Measurements from ENCODE around the gene CMC4.
A peak's percentile ranks its signal among the peaks of the same experiment; 100 is the strongest.

Gene CMC4

DNA sequence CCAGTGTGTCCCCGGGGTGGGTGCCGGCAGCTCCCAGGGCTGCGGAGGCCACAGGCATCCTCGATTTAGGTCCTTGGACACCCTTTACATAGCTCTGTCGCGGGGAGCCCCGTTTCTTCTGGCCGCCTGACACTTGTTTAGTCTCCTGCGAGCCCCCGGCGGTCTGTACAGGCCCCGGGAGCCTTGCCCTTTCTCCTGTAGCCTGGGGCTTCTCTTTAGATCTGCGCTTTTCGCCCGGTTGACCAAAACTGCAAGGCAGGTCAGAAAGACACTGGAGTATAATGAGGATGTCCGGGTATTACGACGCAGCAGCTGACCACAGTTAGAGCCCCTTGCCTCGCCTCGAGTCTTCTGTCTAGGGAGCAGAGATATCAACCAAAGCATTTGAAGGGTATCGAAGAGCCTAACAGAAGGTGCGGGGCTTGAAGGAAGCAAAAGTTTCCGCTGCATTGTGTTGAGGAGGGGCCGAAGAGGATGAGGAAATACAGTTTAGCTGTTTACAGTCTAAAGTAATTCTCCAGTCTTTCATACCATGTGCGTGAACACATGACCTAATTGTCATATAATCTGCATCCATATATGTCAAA is 851 bp upstream of the CMC4 start:
- Histone ChIP-seq H3K36me3 (ENCODE audit: control insufficient read depth in 5 of 5, insufficient read depth in 5 of 5, low read length in 5 of 5) (peaks cover 0 to 13% (median 4%) of the 10 kb centered on the region in 5 donors), H3K9me3 (ENCODE audit: control insufficient read depth in 5 of 5, low read length in 5 of 5) (no peaks in the 10 kb centered on the region), H3K4me1 (ENCODE audit: control insufficient read depth in 5 of 5, insufficient read depth in 5 of 5, low read length in 5 of 5) (peaks cover 0 to 27% (median 16%) of the 10 kb centered on the region in 5 donors), H3K9ac (ENCODE audit: low read length in 5 of 5) (peak overlapping the region in 4 of 5 donors; percentile 36 to 70 (median 64)), H3K27me3 (ENCODE audit: control insufficient read depth in 5 of 5, insufficient read depth in 4 of 5, low read length in 5 of 5) (no peaks in the 10 kb centered on the region), H3K27ac (ENCODE audit: low read depth, low read length) (no peak overlapping the region), H3K4me3 (ENCODE audit: low read depth in 1 of 5, low read length in 5 of 5) (peak overlapping the region; percentile 61 to 84 (median 71))

DNA sequence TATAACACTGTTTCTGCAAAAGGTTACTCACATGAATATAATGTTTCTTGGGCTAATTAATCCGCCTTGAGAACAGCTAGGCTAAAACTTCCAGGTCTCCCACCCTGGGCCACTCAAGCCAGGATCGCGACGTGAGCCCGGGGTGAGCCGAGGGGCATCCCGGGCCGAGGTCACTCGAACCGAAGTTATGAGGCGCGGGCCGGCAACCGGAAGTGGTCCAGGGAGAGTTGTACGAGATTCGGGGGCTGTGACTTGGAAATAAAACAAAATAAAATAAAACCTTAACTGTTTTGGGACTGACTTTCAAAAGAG is 317 bp downstream of the CMC4 start:
- Histone ChIP-seq H3K27me3 (ENCODE audit: control insufficient read depth in 5 of 5, insufficient read depth in 4 of 5, low read length in 5 of 5) (no peaks in the 10 kb centered on the region), H3K9ac (ENCODE audit: low read length in 5 of 5) (peak overlapping the region; percentile 35 to 78 (median 63)), H3K9me3 (ENCODE audit: control insufficient read depth in 5 of 5, low read length in 5 of 5) (no peaks in the 10 kb centered on the region), H3K27ac (ENCODE audit: low read depth, low read length) (peak overlapping the region; percentile 69), H3K36me3 (ENCODE audit: control insufficient read depth in 5 of 5, insufficient read depth in 5 of 5, low read length in 5 of 5) (peaks cover 0 to 7% (median 4%) of the 10 kb centered on the region in 5 donors), H3K4me3 (ENCODE audit: low read depth in 1 of 5, low read length in 5 of 5) (peak overlapping the region; percentile 58 to 76 (median 67)), H3K4me1 (ENCODE audit: control insufficient read depth in 5 of 5, insufficient read depth in 5 of 5, low read length in 5 of 5) (peaks cover 0 to 27% (median 16%) of the 10 kb centered on the region in 5 donors)

DNA sequence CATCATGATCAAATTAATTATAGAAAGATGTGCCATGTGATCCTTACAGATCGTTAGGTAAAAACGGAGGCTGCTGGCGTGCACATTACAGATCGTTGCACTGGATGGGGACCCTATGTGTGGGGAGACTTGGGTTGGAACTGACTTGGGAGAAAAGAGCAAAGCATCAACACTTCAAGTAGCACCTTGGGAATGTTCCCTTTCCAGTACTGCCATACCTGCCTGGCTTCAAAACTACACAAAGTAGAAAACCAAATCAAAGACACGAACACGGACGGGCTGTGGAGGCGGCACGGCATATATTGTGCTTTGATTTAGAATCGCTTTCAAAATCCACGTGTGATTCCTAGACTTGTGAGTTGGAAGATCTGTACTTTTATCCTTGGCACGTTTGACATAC is 898 bp downstream of the CMC4 start:
- Histone ChIP-seq H3K9me3 (ENCODE audit: control insufficient read depth in 5 of 5, low read length in 5 of 5) (no peaks in the 10 kb centered on the region), H3K27ac (ENCODE audit: low read depth, low read length) (no peak overlapping the region), H3K36me3 (ENCODE audit: control insufficient read depth in 5 of 5, insufficient read depth in 5 of 5, low read length in 5 of 5) (peaks cover 0 to 7% (median 4%) of the 10 kb centered on the region in 5 donors), H3K27me3 (ENCODE audit: control insufficient read depth in 5 of 5, insufficient read depth in 4 of 5, low read length in 5 of 5) (no peaks in the 10 kb centered on the region), H3K4me1 (ENCODE audit: control insufficient read depth in 5 of 5, insufficient read depth in 5 of 5, low read length in 5 of 5) (peaks cover 0 to 27% (median 16%) of the 10 kb centered on the region in 5 donors), H3K4me3 (ENCODE audit: low read depth in 1 of 5, low read length in 5 of 5) (peak overlapping the region; percentile 58 to 76 (median 67)), H3K9ac (ENCODE audit: low read length in 5 of 5) (peak overlapping the region in 4 of 5 donors; percentile 61 to 78 (median 68))

DNA sequence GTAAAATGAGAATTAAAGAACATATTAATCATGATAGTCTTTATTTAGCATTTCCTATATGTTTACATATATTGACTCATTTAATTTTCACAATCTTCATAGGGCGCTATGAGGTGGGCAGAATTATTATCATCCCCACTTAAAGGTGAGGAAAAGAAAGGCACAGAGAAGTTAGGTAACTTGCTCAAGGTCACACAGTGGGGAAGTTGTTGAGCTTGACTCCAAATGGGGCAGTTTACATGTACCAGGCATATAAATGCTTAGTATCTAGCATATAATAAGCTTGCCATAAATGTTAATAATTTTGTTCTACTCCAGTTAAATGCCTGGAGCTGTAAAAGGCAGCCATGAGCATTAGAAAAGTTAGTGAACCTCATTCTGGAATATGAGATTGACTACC is 1.5 kb downstream of the CMC4 start:
- Histone ChIP-seq H3K9ac (ENCODE audit: low read length in 5 of 5) (no peak overlapping the region), H3K4me3 (ENCODE audit: low read depth in 1 of 5, low read length in 5 of 5) (no peak overlapping the region)

DNA sequence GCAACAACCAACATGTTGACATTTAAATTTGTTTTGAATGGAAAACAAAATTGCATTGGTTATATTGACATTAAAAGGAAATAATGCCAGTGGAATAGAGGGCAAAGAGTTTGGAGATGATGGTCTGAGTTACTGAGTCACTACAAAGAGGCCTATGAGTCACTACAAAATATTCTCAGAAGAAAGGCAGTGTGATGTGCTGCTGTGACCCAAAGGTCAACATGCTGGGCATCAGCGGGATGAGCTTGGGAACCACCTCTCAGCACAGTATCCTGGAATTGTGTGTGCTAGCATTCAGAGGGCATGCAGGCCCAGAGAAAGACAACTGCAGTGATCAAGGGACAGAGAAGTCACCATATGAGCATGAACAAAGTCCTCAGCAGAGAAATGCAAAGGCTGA is 2.8 kb downstream of the CMC4 start:
- H3K27me3 ChIP-seq (ENCODE audit: control insufficient read depth in 5 of 5, insufficient read depth in 4 of 5, low read length in 5 of 5) = no peaks in the 10 kb centered on the region
- H3K4me3 ChIP-seq (ENCODE audit: low read depth in 1 of 5, low read length in 5 of 5) = no peak overlapping the region
- H3K9me3 ChIP-seq (ENCODE audit: control insufficient read depth in 5 of 5, low read length in 5 of 5) = no peaks in the 10 kb centered on the region
- no peak overlapping the region for H3K9ac ChIP-seq (ENCODE audit: low read length in 5 of 5)
- H3K27ac ChIP-seq (ENCODE audit: low read depth, low read length) = no peak overlapping the region
- H3K4me1 ChIP-seq (ENCODE audit: control insufficient read depth in 5 of 5, insufficient read depth in 5 of 5, low read length in 5 of 5) = peaks cover 0 to 27% (median 16%) of the 10 kb centered on the region in 5 donors
- H3K36me3 ChIP-seq (ENCODE audit: control insufficient read depth in 5 of 5, insufficient read depth in 5 of 5, low read length in 5 of 5) = peaks cover 0 to 2% (median 0%) of the 10 kb centered on the region in 5 donors

More for the DNA sequence above, 1.5 kb downstream of the CMC4 start:
- H3K36me3 ChIP-seq (ENCODE audit: control insufficient read depth in 5 of 5, insufficient read depth in 5 of 5, low read length in 5 of 5) = peaks cover 0 to 7% (median 4%) of the 10 kb centered on the region in 5 donors
- H3K4me1 ChIP-seq (ENCODE audit: control insufficient read depth in 5 of 5, insufficient read depth in 5 of 5, low read length in 5 of 5) = peaks cover 0 to 27% (median 16%) of the 10 kb centered on the region in 5 donors
- no peaks in the 10 kb centered on the region for H3K27me3 ChIP-seq (ENCODE audit: control insufficient read depth in 5 of 5, insufficient read depth in 4 of 5, low read length in 5 of 5)
- H3K9me3 ChIP-seq (ENCODE audit: control insufficient read depth in 5 of 5, low read length in 5 of 5) = no peaks in the 10 kb centered on the region
- no peak overlapping the region for H3K27ac ChIP-seq (ENCODE audit: low read depth, low read length)

DNA sequence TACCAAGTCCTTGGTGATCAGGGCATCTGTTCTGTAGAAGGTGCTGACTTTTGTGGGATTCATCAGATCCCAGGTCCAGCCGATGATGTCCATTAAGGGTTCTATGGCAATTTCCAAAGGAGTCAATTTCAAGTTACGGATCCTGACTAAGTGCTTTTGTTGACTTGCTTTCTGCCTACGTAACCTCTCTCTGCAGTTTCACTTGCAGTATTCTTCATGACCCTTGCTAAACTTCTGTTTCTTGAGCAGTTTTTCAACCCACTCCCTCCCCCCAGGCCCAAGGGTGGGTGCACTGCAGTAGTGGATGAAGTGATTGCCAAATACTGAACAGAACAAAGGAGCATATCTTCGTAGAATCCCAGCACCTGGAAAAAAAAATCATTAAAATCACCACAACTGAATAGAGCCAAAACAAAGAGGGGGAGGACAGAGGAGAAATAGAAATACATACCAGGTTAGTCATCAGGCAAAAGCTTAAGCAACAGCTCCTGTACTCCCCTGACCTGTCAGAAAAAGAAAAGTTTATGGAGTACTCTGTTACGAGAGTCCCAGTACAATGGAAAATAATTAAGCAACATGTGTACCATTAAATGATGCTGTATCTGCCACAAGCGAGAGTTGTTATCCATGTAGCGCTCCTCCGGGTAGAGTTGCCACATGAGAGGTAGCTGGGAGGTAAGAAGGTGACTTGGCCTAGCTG is 5.8 kb downstream of the CMC4 start:
- no peaks in the 10 kb centered on the region for H3K27me3 ChIP-seq (ENCODE audit: control insufficient read depth in 5 of 5, insufficient read depth in 4 of 5, low read length in 5 of 5)
- H3K36me3 ChIP-seq (ENCODE audit: control insufficient read depth in 5 of 5, insufficient read depth in 5 of 5, low read length in 5 of 5) = peaks cover 0 to 2% (median 0%) of the 10 kb centered on the region in 5 donors
- no peak overlapping the region for H3K9ac ChIP-seq (ENCODE audit: low read length in 5 of 5)
- H3K9me3 ChIP-seq (ENCODE audit: control insufficient read depth in 5 of 5, low read length in 5 of 5) = no peaks in the 10 kb centered on the region
- H3K4me3 ChIP-seq (ENCODE audit: low read depth in 1 of 5, low read length in 5 of 5) = no peak overlapping the region
- no peak overlapping the region for H3K27ac ChIP-seq (ENCODE audit: low read depth, low read length)
- peaks cover 0 to 9% (median 6%) of the 10 kb centered on the region in 5 donors for H3K4me1 ChIP-seq (ENCODE audit: control insufficient read depth in 5 of 5, insufficient read depth in 5 of 5, low read length in 5 of 5)

DNA sequence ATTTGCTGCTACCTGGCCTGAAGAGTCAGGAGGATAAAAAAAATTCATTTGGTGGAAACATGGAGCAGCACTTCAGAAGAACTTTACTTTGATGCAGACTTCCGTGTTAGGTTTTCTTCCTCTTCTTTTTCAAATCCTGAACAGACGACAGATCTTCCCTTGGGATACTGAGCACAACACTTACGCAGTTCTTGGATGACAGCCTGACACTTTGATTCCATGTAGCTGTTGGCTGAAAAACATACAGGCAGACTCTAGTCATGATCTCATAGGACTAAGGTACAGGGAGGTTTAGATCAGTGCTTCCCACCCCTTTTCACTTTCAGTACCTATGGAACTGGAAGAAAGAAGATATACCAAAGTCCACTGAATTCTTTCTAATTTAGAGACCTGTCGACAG is 9.2 kb downstream of the CMC4 start:
- Histone ChIP-seq H3K9ac (ENCODE audit: low read length in 5 of 5) (no peak overlapping the region), H3K9me3 (ENCODE audit: control insufficient read depth in 5 of 5, low read length in 5 of 5) (no peaks in the 10 kb centered on the region), H3K36me3 (ENCODE audit: control insufficient read depth in 5 of 5, insufficient read depth in 5 of 5, low read length in 5 of 5) (peaks cover 0 to 6% (median 0%) of the 10 kb centered on the region in 5 donors), H3K4me3 (ENCODE audit: low read depth in 1 of 5, low read length in 5 of 5) (no peak overlapping the region), H3K27ac (ENCODE audit: low read depth, low read length) (no peak overlapping the region), H3K27me3 (ENCODE audit: control insufficient read depth in 5 of 5, insufficient read depth in 4 of 5, low read length in 5 of 5) (peaks cover 0 to 3% (median 0%) of the 10 kb centered on the region in 5 donors), H3K4me1 (ENCODE audit: control insufficient read depth in 5 of 5, insufficient read depth in 5 of 5, low read length in 5 of 5) (peaks cover 4 to 12% (median 10%) of the 10 kb centered on the region in 5 donors)

DNA sequence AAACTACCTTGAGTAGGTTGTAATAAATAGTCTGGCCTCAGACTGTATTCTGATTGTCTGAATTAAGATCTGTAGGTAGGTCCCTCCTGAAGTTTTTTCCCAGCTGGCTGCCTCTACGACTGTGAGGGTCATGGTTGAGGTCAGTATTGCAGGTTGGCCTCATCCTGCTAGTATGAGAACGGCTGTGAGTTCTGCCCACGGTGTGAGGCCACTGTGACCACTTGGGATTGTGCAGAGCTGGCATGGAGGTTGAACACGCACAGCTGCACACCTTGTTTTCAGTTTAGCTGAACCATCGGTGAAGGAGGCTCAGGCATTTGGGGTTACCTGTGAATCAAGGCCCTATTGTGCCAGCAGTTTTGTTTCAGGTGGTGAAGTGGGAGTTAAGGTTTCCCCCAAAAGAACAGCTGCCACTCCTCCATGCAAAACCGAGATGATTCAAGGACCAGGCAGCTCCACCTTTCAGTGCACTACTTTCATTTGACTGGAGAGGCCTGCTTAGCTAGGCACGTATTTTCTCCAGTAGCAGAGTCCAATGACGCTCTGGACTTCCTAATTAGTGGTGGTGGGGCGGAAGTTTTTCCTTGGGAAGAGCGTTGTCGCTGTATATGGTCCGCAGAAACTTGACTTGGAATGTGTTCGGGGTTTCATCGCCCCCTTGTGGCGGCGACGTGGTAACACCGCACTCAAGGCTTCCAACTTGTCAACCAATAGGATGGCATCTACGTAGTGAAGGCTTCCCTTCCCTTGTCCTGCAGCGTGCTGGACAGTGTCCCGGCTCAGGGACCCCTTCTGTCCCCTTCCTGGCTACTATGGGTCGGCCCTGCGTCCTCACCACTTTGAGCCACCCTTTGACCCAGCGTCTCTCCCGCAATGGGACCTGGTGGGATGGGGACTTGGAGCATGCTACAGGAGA is 13.8 kb downstream of the CMC4 start:
- Histone ChIP-seq H3K9ac (ENCODE audit: low read length in 5 of 5) (peak overlapping the region in 1 of 5 donors; percentile 17), H3K4me1 (ENCODE audit: control insufficient read depth in 5 of 5, insufficient read depth in 5 of 5, low read length in 5 of 5) (peaks cover 4 to 12% (median 10%) of the 10 kb centered on the region in 5 donors)

DNA sequence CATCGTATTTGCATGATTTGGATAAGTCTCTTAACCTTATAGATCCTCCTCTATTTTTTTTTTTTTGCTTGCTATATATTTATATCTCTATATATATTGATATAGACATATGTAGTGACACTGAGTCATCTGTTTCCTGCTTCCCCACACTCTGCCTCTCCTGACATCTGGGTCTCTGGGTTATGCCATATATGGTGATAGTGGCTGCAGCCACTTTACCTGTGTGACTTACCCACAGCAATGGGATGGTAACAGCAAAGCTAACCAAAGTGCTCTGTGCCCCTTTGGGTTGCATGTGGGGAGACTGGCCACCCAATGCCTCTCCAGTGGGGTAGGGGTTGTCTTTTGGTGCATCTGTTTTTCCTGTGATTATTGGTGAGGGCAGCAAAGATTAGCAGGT is 14.5 kb downstream of the CMC4 start:
- H3K27me3 ChIP-seq (ENCODE audit: control insufficient read depth in 5 of 5, insufficient read depth in 4 of 5, low read length in 5 of 5) = peaks cover 0 to 3% (median 0%) of the 10 kb centered on the region in 5 donors
- peaks cover 4 to 12% (median 10%) of the 10 kb centered on the region in 5 donors for H3K4me1 ChIP-seq (ENCODE audit: control insufficient read depth in 5 of 5, insufficient read depth in 5 of 5, low read length in 5 of 5)
- H3K27ac ChIP-seq (ENCODE audit: low read depth, low read length) = no peak overlapping the region
- peaks cover 2 to 19% (median 11%) of the 10 kb centered on the region in 5 donors for H3K36me3 ChIP-seq (ENCODE audit: control insufficient read depth in 5 of 5, insufficient read depth in 5 of 5, low read length in 5 of 5)
- no peak overlapping the region for H3K4me3 ChIP-seq (ENCODE audit: low read depth in 1 of 5, low read length in 5 of 5)
- no peaks in the 10 kb centered on the region for H3K9me3 ChIP-seq (ENCODE audit: control insufficient read depth in 5 of 5, low read length in 5 of 5)
- H3K9ac ChIP-seq (ENCODE audit: low read length in 5 of 5) = no peak overlapping the region

More for the DNA sequence above, 13.8 kb downstream of the CMC4 start:
- peaks cover 0 to 3% (median 0%) of the 10 kb centered on the region in 5 donors for H3K27me3 ChIP-seq (ENCODE audit: control insufficient read depth in 5 of 5, insufficient read depth in 4 of 5, low read length in 5 of 5)
- peaks cover 0 to 13% (median 4%) of the 10 kb centered on the region in 5 donors for H3K36me3 ChIP-seq (ENCODE audit: control insufficient read depth in 5 of 5, insufficient read depth in 5 of 5, low read length in 5 of 5)
- H3K4me3 ChIP-seq (ENCODE audit: low read depth in 1 of 5, low read length in 5 of 5) = peak overlapping the region; percentile 23 to 54 (median 39)
- H3K9me3 ChIP-seq (ENCODE audit: control insufficient read depth in 5 of 5, low read length in 5 of 5) = no peaks in the 10 kb centered on the region
- H3K27ac ChIP-seq (ENCODE audit: low read depth, low read length) = no peak overlapping the region
